GM19043 (cell line): ENCODE results near the gene GALNT13.

ENCODE experiments used
- ATAC-seq: cut with Tn5 transposase; IDR thresholded peaks from one replicate; pipeline ENCODE4 v1.9.1; 2021; ENCODE audit warnings: low read depth; ENCODE audit not compliant: unreplicated experiment

GALNT13 gene

GRCh38 chr2:154097833-154098398 lies 226.2 kb downstream of the GALNT13 start:
- ATAC-seq, result no peak

- no peak for ATAC-seq
Measured at GRCh38 chr2:154120706-154121105, 249.0 kb downstream of the GALNT13 start.

GRCh38 chr2:154125891-154126290 lies 254.2 kb downstream of the GALNT13 start:
- no peak for ATAC-seq

GRCh38 chr2:154130821-154131220 lies 259.1 kb downstream of the GALNT13 start:
- no peak for ATAC-seq

GRCh38 chr2:154132827-154133226 lies 261.1 kb downstream of the GALNT13 start:
- no peak for ATAC-seq

- ATAC-seq, result no peak
Measured at GRCh38 chr2:154133823-154134222, 262.1 kb downstream of the GALNT13 start.

GRCh38 chr2:154140249-154141025 lies 268.7 kb downstream of the GALNT13 start:
- ATAC-seq, result no peak

GRCh38 chr2:154142480-154142879 lies 270.8 kb downstream of the GALNT13 start:
- ATAC-seq, result no peak

- ATAC-seq, result no peak
Measured at GRCh38 chr2:154143105-154143504, 271.4 kb downstream of the GALNT13 start.

- ATAC-seq, result no peak
Measured at GRCh38 chr2:154158101-154158500, 286.4 kb downstream of the GALNT13 start.

- ATAC-seq, result no peak
Measured at GRCh38 chr2:154161286-154161685, 289.6 kb downstream of the GALNT13 start.

GRCh38 chr2:154170400-154170799 lies 298.7 kb downstream of the GALNT13 start:
- no peak for ATAC-seq

- no peak for ATAC-seq
Measured at GRCh38 chr2:154173164-154173563, 301.4 kb downstream of the GALNT13 start.

GRCh38 chr2:154173919-154174318 lies 302.2 kb downstream of the GALNT13 start:
- no peak for ATAC-seq

GRCh38 chr2:154182008-154182407 lies 310.3 kb downstream of the GALNT13 start:
- ATAC-seq, result no peak

- ATAC-seq, result no peak
Measured at GRCh38 chr2:154187948-154188347, 316.2 kb downstream of the GALNT13 start.

- no peak for ATAC-seq
Measured at GRCh38 chr2:154189953-154190352, 318.2 kb downstream of the GALNT13 start.

GRCh38 chr2:154193246-154193645 lies 321.5 kb downstream of the GALNT13 start:
- no peak for ATAC-seq

- ATAC-seq, result no peak
Measured at GRCh38 chr2:154194909-154195643, 323.4 kb downstream of the GALNT13 start.

- ATAC-seq, result no peak
Measured at GRCh38 chr2:154195644-154196195, 324.0 kb downstream of the GALNT13 start.

GRCh38 chr2:154198866-154199265 lies 327.1 kb downstream of the GALNT13 start:
- no peak for ATAC-seq
